Measurements from ENCODE around the gene CCL25.

- TF ChIP-seq, protein P1, sequence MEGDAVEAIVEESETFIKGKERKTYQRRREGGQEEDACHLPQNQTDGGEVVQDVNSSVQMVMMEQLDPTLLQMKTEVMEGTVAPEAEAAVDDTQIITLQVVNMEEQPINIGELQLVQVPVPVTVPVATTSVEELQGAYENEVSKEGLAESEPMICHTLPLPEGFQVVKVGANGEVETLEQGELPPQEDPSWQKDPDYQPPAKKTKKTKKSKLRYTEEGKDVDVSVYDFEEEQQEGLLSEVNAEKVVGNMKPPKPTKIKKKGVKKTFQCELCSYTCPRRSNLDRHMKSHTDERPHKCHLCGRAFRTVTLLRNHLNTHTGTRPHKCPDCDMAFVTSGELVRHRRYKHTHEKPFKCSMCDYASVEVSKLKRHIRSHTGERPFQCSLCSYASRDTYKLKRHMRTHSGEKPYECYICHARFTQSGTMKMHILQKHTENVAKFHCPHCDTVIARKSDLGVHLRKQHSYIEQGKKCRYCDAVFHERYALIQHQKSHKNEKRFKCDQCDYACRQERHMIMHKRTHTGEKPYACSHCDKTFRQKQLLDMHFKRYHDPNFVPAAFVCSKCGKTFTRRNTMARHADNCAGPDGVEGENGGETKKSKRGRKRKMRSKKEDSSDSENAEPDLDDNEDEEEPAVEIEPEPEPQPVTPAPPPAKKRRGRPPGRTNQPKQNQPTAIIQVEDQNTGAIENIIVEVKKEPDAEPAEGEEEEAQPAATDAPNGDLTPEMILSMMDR (IDR thresholded peaks at IDR 0.05) = no peak
- TF ChIP-seq POLR2A (IDR thresholded peaks at IDR 0.05) = no peak
- TF ChIP-seq POLR2AphosphoS5 (IDR thresholded peaks at IDR 0.05) = no peak
Measured at GRCh38 chr19:8050274-8051096, 2.1 kb upstream of the CCL25 start.

Measured in transverse colon (tissue), 4 donors.